Osteocyte (in vitro differentiated cells): ENCODE data around the gene SMPD3. TPM values are rescaled to one million over a fixed set of nuclear protein-coding genes. Genes with fewer than 3 reads are reported as not detected.

Experiments used
- DNase-seq: peaks from one replicate; pipeline ENCODE4 v3.0.0; 2021; ENCODE audit warnings: mixed read lengths; ENCODE audit not compliant: unreplicated experiment; ENCODE audit errors: extremely low spot score
- H3K27ac Mint-ChIP-seq: one replicate; pipeline ENCODE4 v1.8.0; 2021; ENCODE audit warnings: mild to moderate bottlenecking, mixed read lengths; ENCODE audit not compliant: unreplicated experiment
- H3K27me3 Mint-ChIP-seq: one replicate; pipeline ENCODE4 v1.8.0; 2021; ENCODE audit warnings: mixed read lengths; ENCODE audit not compliant: unreplicated experiment
- H3K36me3 Mint-ChIP-seq: one replicate; pipeline ENCODE4 v1.8.0; 2021; ENCODE audit warnings: mixed read lengths; ENCODE audit not compliant: unreplicated experiment
- H3K4me1 Mint-ChIP-seq: one replicate; pipeline ENCODE4 v1.8.0; 2021; ENCODE audit warnings: mixed read lengths; ENCODE audit not compliant: unreplicated experiment
- H3K4me3 Mint-ChIP-seq: one replicate; pipeline ENCODE4 v1.8.0; 2021; ENCODE audit warnings: mild to moderate bottlenecking, moderate library complexity, mixed read lengths; ENCODE audit not compliant: unreplicated experiment
- H3K9me3 Mint-ChIP-seq: one replicate; pipeline ENCODE4 v1.8.0; 2021; ENCODE audit warnings: mixed read lengths; ENCODE audit not compliant: unreplicated experiment
- CTCF ChIP-seq: fragments of 200-600 bp; sonication (generic); IDR thresholded peaks from 2 replicates; pipeline ENCODE4 v1.5.0; 2021; ENCODE audit warnings: antibody characterized with exemption, mild to moderate bottlenecking, moderate library complexity
- total RNA-seq: library from RNA; stranded (reverse); gene quantifications from 2 replicates; pipeline ENCODE4 v1.2.1, GENCODE V29; 2021

The SMPD3 gene
- total RNA-seq, 1 donor from 2014 or later: not detected

GRCh38 chr16:68400924-68401460 lies 47.3 kb downstream of the SMPD3 start:
- Mint-ChIP-seq H3K4me3 (no peak overlapping the region), H3K27me3 (no peaks in the 10 kb centered on the region), H3K4me1 (peaks cover 9% of the 10 kb centered on the region), H3K9me3 (no peaks in the 10 kb centered on the region), H3K27ac (no peak overlapping the region), H3K36me3 (no peaks in the 10 kb centered on the region)
- DNase-seq: no peak
- no peak for TF ChIP-seq CTCF

- TF ChIP-seq CTCF: no peak
- no peak overlapping the region for H3K27ac Mint-ChIP-seq
- DNase-seq: no peak
- no peaks in the 10 kb centered on the region for H3K36me3 Mint-ChIP-seq
- H3K4me3 Mint-ChIP-seq: no peak overlapping the region
- peaks cover 9% of the 10 kb centered on the region for H3K4me1 Mint-ChIP-seq
- no peaks in the 10 kb centered on the region for H3K27me3 Mint-ChIP-seq
- no peaks in the 10 kb centered on the region for H3K9me3 Mint-ChIP-seq
Measured at GRCh38 chr16:68400083-68400923, 48.0 kb downstream of the SMPD3 start.

- TF ChIP-seq CTCF: no peak
- DNase-seq: no peak
- Mint-ChIP-seq H3K27me3 (no peaks in the 10 kb centered on the region), H3K36me3 (no peaks in the 10 kb centered on the region), H3K4me3 (no peak overlapping the region), H3K9me3 (no peaks in the 10 kb centered on the region), H3K4me1 (peaks cover 9% of the 10 kb centered on the region), H3K27ac (no peak overlapping the region)
Measured at GRCh38 chr16:68399456-68399855, 48.9 kb downstream of the SMPD3 start.

- Mint-ChIP-seq H3K36me3 (no peaks in the 10 kb centered on the region), H3K27ac (no peak overlapping the region), H3K4me3 (no peak overlapping the region), H3K4me1 (peaks cover 6% of the 10 kb centered on the region), H3K27me3 (peaks cover 3% of the 10 kb centered on the region), H3K9me3 (no peaks in the 10 kb centered on the region)
- no peak for DNase-seq
- no peak for TF ChIP-seq CTCF
Measured at GRCh38 chr16:68397710-68398201, 50.6 kb downstream of the SMPD3 start.

GRCh38 chr16:68396481-68396880 lies 51.8 kb downstream of the SMPD3 start:
- DNase-seq: no peak
- Mint-ChIP-seq H3K27ac (no peak overlapping the region), H3K36me3 (no peaks in the 10 kb centered on the region)

More at GRCh38 chr16:68396481-68396880, 51.8 kb downstream of the SMPD3 start:
- peak; percentile 38 for TF ChIP-seq CTCF
- Mint-ChIP-seq H3K4me3 (no peak overlapping the region), H3K27me3 (peaks cover 3% of the 10 kb centered on the region), H3K4me1 (no peaks in the 10 kb centered on the region), H3K9me3 (no peaks in the 10 kb centered on the region)
